Ectodermal cell (in vitro differentiated cells): ENCODE results near the gene DHRSX.
"Not testable (repeated sequence)": the region's sequence is repeated elsewhere in the genome, so short reads cannot be mapped to it uniquely, and the experiment has no call there.

ENCODE experiments used
- H3K27ac ChIP-seq: 2 replicates; pipeline ENCODE4 v1.7.0; 2013; ENCODE audit warnings: mild to moderate bottlenecking, low read depth, low read length; ENCODE audit not compliant: insufficient read depth, poor library complexity, severe bottlenecking
- H3K27me3 ChIP-seq: 2 replicates; pipeline ENCODE4 v1.7.0; 2013; ENCODE audit warnings: mild to moderate bottlenecking, low read length; ENCODE audit not compliant: insufficient read depth, control insufficient read depth, poor library complexity, severe bottlenecking
- H3K36me3 ChIP-seq: one replicate; pipeline ENCODE4 v1.7.0; 2013; ENCODE audit warnings: low read length; ENCODE audit not compliant: control insufficient read depth, insufficient read depth
- H3K4me1 ChIP-seq: one replicate; pipeline ENCODE4 v1.7.0; 2013; ENCODE audit warnings: low read length; ENCODE audit not compliant: control insufficient read depth, insufficient read depth
- H3K4me3 ChIP-seq: 2 replicates; pipeline ENCODE4 v1.7.0; 2013; ENCODE audit warnings: low read depth, low read length, control low read depth; ENCODE audit not compliant: insufficient read depth
- H3K9me3 ChIP-seq: 2 replicates; pipeline ENCODE4 v1.7.0; 2013; ENCODE audit warnings: mild to moderate bottlenecking, low read length, moderate library complexity; ENCODE audit not compliant: control insufficient read depth
- WGBS, 2 experiments: methylation state at CpG; one replicate each; pipeline ENCODE4 v1.1.7; 2013; ENCODE audit warnings: missing lambda C conversion rate in 2 of 2; 5-methylcytosine and 5-hydroxymethylcytosine counted together

DHRSX gene

GRCh38 chrX:2456091-2456490 is 44.7 kb downstream of the DHRSX start:
- not testable (repeated sequence) for H3K27me3 ChIP-seq, H3K27ac ChIP-seq

GRCh38 chrX:2454620-2455019 is 46.2 kb downstream of the DHRSX start:
- 92 to 93% methylated on average over 7 to 9 of the region's 9 CpGs for WGBS, 2 experiments
- H3K4me1 ChIP-seq, result peaks cover 12% of the 10 kb centered on the region
- not testable (repeated sequence) for H3K9me3 ChIP-seq, H3K27ac ChIP-seq, H3K36me3 ChIP-seq, H3K4me3 ChIP-seq, H3K27me3 ChIP-seq

More at GRCh38 chrX:2456091-2456490, 44.7 kb downstream of the DHRSX start:
- not testable (repeated sequence) for H3K9me3 ChIP-seq, H3K4me1 ChIP-seq, H3K36me3 ChIP-seq, H3K4me3 ChIP-seq
- 92 to 97% methylated on average over 8 of the region's 8 CpGs for WGBS, 2 experiments

GRCh38 chrX:2452799-2453198 is 48.0 kb downstream of the DHRSX start:
- no peaks in the 10 kb centered on the region for H3K36me3 ChIP-seq
- H3K4me1 ChIP-seq, result peaks cover 12% of the 10 kb centered on the region
- no peak overlapping the region for H3K4me3 ChIP-seq
- no peaks in the 10 kb centered on the region for H3K9me3 ChIP-seq
- no peak overlapping the region for H3K27ac ChIP-seq
- WGBS, 2 experiments, result 96 to 97% methylated on average over 4 of the region's 4 CpGs
- H3K27me3 ChIP-seq, result no peaks in the 10 kb centered on the region

- H3K27ac ChIP-seq, result no peak overlapping the region
- no peaks in the 10 kb centered on the region for H3K9me3 ChIP-seq
- H3K36me3 ChIP-seq, result no peaks in the 10 kb centered on the region
- H3K4me3 ChIP-seq, result no peak overlapping the region
- peaks cover 12% of the 10 kb centered on the region for H3K4me1 ChIP-seq
- no peaks in the 10 kb centered on the region for H3K27me3 ChIP-seq
- 91 to 92% methylated on average over 22 of the region's 22 CpGs for WGBS, 2 experiments
Measured at GRCh38 chrX:2452317-2452784, 48.4 kb downstream of the DHRSX start.

GRCh38 chrX:2451501-2452316 is 49.1 kb downstream of the DHRSX start:
- Histone ChIP-seq H3K27ac (peak overlapping the region; percentile 69), H3K9me3 (no peaks in the 10 kb centered on the region), H3K4me1 (peaks cover 12% of the 10 kb centered on the region), H3K36me3 (no peaks in the 10 kb centered on the region), H3K27me3 (no peaks in the 10 kb centered on the region), H3K4me3 (no peak overlapping the region)
- 61 to 65% methylated on average over 25 of the region's 25 CpGs for WGBS, 2 experiments

GRCh38 chrX:2450681-2451080 is 50.1 kb downstream of the DHRSX start:
- Histone ChIP-seq H3K4me3 (no peak overlapping the region), H3K27me3 (no peaks in the 10 kb centered on the region), H3K4me1 (peaks cover 12% of the 10 kb centered on the region), H3K36me3 (no peaks in the 10 kb centered on the region), H3K9me3 (no peaks in the 10 kb centered on the region), H3K27ac (peak overlapping the region; percentile 63)
- 4 to 27% methylated on average over 3 to 5 of the region's 5 CpGs for WGBS, 2 experiments

GRCh38 chrX:2449135-2449886 is 51.5 kb downstream of the DHRSX start:
- no peak overlapping the region for H3K4me3 ChIP-seq
- no peaks in the 10 kb centered on the region for H3K36me3 ChIP-seq
- WGBS, 2 experiments, result 93% methylated on average over 13 of the region's 13 CpGs
- H3K9me3 ChIP-seq, result no peaks in the 10 kb centered on the region
- no peaks in the 10 kb centered on the region for H3K27me3 ChIP-seq
- no peak overlapping the region for H3K27ac ChIP-seq
- peaks cover 12% of the 10 kb centered on the region for H3K4me1 ChIP-seq

GRCh38 chrX:2447484-2447883 is 53.3 kb downstream of the DHRSX start:
- Histone ChIP-seq H3K4me3 (no peak overlapping the region), H3K9me3 (no peaks in the 10 kb centered on the region), H3K36me3 (no peaks in the 10 kb centered on the region), H3K4me1 (peaks cover 12% of the 10 kb centered on the region), H3K27me3 (no peaks in the 10 kb centered on the region), H3K27ac (no peak overlapping the region)
- 44 to 80% methylated on average over 1 to 2 of the region's 2 CpGs for WGBS, 2 experiments

- H3K36me3 ChIP-seq, result no peaks in the 10 kb centered on the region
- WGBS, 2 experiments, result 96 to 97% methylated on average over 14 of the region's 14 CpGs
- H3K9me3 ChIP-seq, result no peaks in the 10 kb centered on the region
Measured at GRCh38 chrX:2446815-2447214, 54.0 kb downstream of the DHRSX start.

More at GRCh38 chrX:2446815-2447214, 54.0 kb downstream of the DHRSX start:
- no peaks in the 10 kb centered on the region for H3K27me3 ChIP-seq
- H3K27ac ChIP-seq, result no peak overlapping the region
- peaks cover 12% of the 10 kb centered on the region for H3K4me1 ChIP-seq
- H3K4me3 ChIP-seq, result no peak overlapping the region
